BJ (cell line): ENCODE data around the gene WDR90. TPM values are rescaled to one million over a fixed set of nuclear protein-coding genes. Genes with fewer than 3 reads are reported as not detected.

Experiments
- CTCF ChIA-PET: fragments of 350-600 bp; formaldehyde crosslinking; extraction: SDS; loops from one replicate; lab custom pipeline; 2021; ENCODE audit warnings: antibody characterized with exemption, inconsistent platforms; lab: Yijun Ruan, JAX
- POLR2A ChIA-PET: fragments of 300-600 bp; sonication (Branson Sonifier 250); formaldehyde crosslinking; extraction: SDS; loops from one replicate; lab custom pipeline; 2021; ENCODE audit warnings: antibody characterized with exemption; lab: Charles Lee
- DNase-seq: peaks from one replicate; pipeline ENCODE4 v3.0.0-alpha.2; 2011; ENCODE audit warnings: low read depth
- H3K27me3 ChIP-seq: 2 replicates; pipeline ENCODE4 v1.6.0; 2011; ENCODE audit warnings: low read length; ENCODE audit not compliant: control insufficient read depth, insufficient read depth
- H3K36me3 ChIP-seq: 2 replicates; pipeline ENCODE4 v1.5.1; 2011; ENCODE audit warnings: low read length; ENCODE audit not compliant: control insufficient read depth, insufficient read depth
- H3K4me3 ChIP-seq: 2 replicates; pipeline ENCODE4 v1.5.1; 2011; ENCODE audit warnings: low read depth, mild to moderate bottlenecking, control low read depth, low read length
- CTCF ChIP-seq: IDR thresholded peaks from 2 replicates; pipeline ENCODE4 v1.5.1; 2011; ENCODE audit warnings: low read depth, mild to moderate bottlenecking, control low read depth, inconsistent platforms, low read length, moderate library complexity; ENCODE audit not compliant: insufficient read depth
- polyA plus RNA-seq: library from polyadenylated mRNA; depleted of rRNA; stranded (reverse); fragments of >200 nt; gene quantifications from 2 replicates; pipeline ENCODE4 v1.2.3, GENCODE V29; 2011

WDR90 gene
- polyA plus RNA-seq, 1 experiment: 10.0 TPM

GRCh38 chr16:662095-662494, 12.9 kb downstream of the WDR90 start:
- Histone ChIP-seq H3K27me3 (no peaks in the 10 kb centered on the region), H3K36me3 (peaks cover 5% of the 10 kb centered on the region), H3K4me3 (no peak overlapping the region)
- POLR2A ChIA-PET: no interaction called here
- CTCF ChIA-PET: interaction anchor here (0.8 to 2.4 kb wide), 4 partner anchors 10 to 84 kb away, joined by 3 to 8 read pairs (median 6); partner anchors contain the start of gene STUB1
- TF ChIP-seq CTCF: no peak
- no peak for DNase-seq

- Histone ChIP-seq H3K4me3 (no peak overlapping the region), H3K36me3 (peaks cover 5% of the 10 kb centered on the region), H3K27me3 (no peaks in the 10 kb centered on the region)
- DNase-seq: no peak
- TF ChIP-seq CTCF: no peak
- ChIA-PET POLR2A (no interaction called here), CTCF (interaction anchor here (0.8 to 2.4 kb wide), 4 partner anchors 14 to 85 kb away, joined by 3 to 7 read pairs (median 4); partner anchors contain the start of gene STUB1)
Measured at GRCh38 chr16:662597-662996, 13.4 kb downstream of the WDR90 start.

- Histone ChIP-seq H3K4me3 (no peak overlapping the region), H3K27me3 (no peaks in the 10 kb centered on the region), H3K36me3 (peaks cover 23% of the 10 kb centered on the region)
- no peak for TF ChIP-seq CTCF
- CTCF ChIA-PET: interaction anchor here (0.9 to 3.1 kb wide), 3 partner anchors 9 to 23 kb away, joined by 3 to 20 read pairs (median 4); partner anchors contain the start of genes STUB1 and WDR24
- POLR2A ChIA-PET: no interaction called here
- DNase-seq: no peak
Measured at GRCh38 chr16:666572-666971, 17.4 kb downstream of the WDR90 start.

GRCh38 chr16:667113-667779, 18.1 kb downstream of the WDR90 start:
- TF ChIP-seq CTCF: no peak
- no peak overlapping the region for H3K4me3 ChIP-seq
- no peak for DNase-seq
- POLR2A ChIA-PET: no interaction called here
- no peaks in the 10 kb centered on the region for H3K27me3 ChIP-seq
- CTCF ChIA-PET: interaction anchor here (1.5 to 3.1 kb wide), 3 partner anchors 9 to 23 kb away, joined by 3 to 20 read pairs (median 6); partner anchors contain the start of genes RHBDL1, STUB1 and WDR24
- H3K36me3 ChIP-seq: peaks cover 29% of the 10 kb centered on the region

- Histone ChIP-seq H3K27me3 (no peaks in the 10 kb centered on the region), H3K36me3 (peaks cover 32% of the 10 kb centered on the region), H3K4me3 (peak within 1 kb of the TSS; percentile 99)
- peak; percentile 40 for TF ChIP-seq CTCF
- POLR2A ChIA-PET: no interaction called here
- CTCF ChIA-PET: interaction anchor here (0.7 to 3.1 kb wide), 4 partner anchors 8 to 1190 kb away, joined by 3 to 20 read pairs (median 4); partner anchors contain the start of genes RHBDL1, STUB1 and WDR24
- no peak for DNase-seq
Measured at GRCh38 chr16:667780-668518, 18.8 kb downstream of the WDR90 start, which contains the start of gene RHOT2. TSS of gene RHOT2 (plus strand) at chr16:668132. CDS start at chr16:668200, 68 bp downstream.
